Upper lobe of left lung (tissue), 4 donors: ENCODE measurements around the gene AMHR2.

Experiments
- EP300 ChIP-seq, 4 donors: sonication (generic); formaldehyde crosslinking; IDR thresholded peaks; one replicate each; pipeline ENCODE4 v1.5.1; 2017; ENCODE audit warnings: antibody characterized with exemption in 4 of 4, control low read depth in 2 of 4
- POLR2A ChIP-seq, 4 donors: fragments of 450-650 bp; IDR thresholded peaks; one replicate each; pipeline ENCODE4 v1.5.1; 2016 to 2017; ENCODE audit warnings: antibody characterized with exemption in 4 of 4, mild to moderate bottlenecking in 2 of 4
- POLR2AphosphoS5 ChIP-seq, 2 donors: sonication (generic); formaldehyde crosslinking; IDR thresholded peaks; one replicate each; pipeline ENCODE4 v1.5.1; 2017; ENCODE audit warnings: antibody characterized with exemption in 2 of 2
- TF ChIP-seq, protein P1 (sequence below), 6 experiments: fragments of 450-650 bp in 4 of 6; fragments of 200-600 bp in 2 of 6; sonication (generic) in 2 of 6; IDR thresholded peaks; one replicate each; pipeline ENCODE4 v1.5.1; 2016 to 2019; ENCODE audit warnings: antibody characterized with exemption in 6 of 6

DNA sequence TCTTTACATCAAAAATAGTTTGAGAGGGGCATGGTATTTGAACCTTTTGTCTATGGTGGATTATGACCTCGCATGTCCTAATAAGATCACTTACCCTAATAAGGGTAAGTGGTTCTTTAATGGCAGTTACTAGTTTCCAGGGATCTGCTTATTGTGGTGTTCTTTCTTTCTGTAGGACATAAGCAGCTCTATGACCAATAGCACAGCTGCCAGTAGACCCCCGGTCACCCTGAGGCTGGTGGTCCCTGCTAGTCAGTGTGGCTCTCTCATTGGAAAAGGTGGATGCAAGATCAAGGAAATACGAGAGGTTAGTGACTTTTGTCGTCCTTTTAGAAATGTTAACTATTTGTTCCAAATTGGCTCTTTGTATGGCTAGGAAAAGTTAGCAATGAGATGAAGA is 35.4 kb downstream of the AMHR2 start:
- TF ChIP-seq, protein P1, sequence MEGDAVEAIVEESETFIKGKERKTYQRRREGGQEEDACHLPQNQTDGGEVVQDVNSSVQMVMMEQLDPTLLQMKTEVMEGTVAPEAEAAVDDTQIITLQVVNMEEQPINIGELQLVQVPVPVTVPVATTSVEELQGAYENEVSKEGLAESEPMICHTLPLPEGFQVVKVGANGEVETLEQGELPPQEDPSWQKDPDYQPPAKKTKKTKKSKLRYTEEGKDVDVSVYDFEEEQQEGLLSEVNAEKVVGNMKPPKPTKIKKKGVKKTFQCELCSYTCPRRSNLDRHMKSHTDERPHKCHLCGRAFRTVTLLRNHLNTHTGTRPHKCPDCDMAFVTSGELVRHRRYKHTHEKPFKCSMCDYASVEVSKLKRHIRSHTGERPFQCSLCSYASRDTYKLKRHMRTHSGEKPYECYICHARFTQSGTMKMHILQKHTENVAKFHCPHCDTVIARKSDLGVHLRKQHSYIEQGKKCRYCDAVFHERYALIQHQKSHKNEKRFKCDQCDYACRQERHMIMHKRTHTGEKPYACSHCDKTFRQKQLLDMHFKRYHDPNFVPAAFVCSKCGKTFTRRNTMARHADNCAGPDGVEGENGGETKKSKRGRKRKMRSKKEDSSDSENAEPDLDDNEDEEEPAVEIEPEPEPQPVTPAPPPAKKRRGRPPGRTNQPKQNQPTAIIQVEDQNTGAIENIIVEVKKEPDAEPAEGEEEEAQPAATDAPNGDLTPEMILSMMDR (IDR thresholded peaks at IDR 0.05) = no peak
- no peak for TF ChIP-seq POLR2AphosphoS5 (IDR thresholded peaks at IDR 0.05)
- TF ChIP-seq POLR2A (IDR thresholded peaks at IDR 0.05) = no peak
- no peak for TF ChIP-seq EP300 (IDR thresholded peaks at IDR 0.05)
